Midbrain (tissue), 1 donor: Measurements from ENCODE around the gene CARD9.
"Not testable (repeated sequence)": the region's sequence is repeated elsewhere in the genome, so short reads cannot be mapped to it uniquely, and the experiment has no call there.

Source experiments
- DNase-seq: peaks from one replicate; lab custom pipeline; 2025; lab: John Stamatoyannopoulos, UW

CARD9 gene

DNA sequence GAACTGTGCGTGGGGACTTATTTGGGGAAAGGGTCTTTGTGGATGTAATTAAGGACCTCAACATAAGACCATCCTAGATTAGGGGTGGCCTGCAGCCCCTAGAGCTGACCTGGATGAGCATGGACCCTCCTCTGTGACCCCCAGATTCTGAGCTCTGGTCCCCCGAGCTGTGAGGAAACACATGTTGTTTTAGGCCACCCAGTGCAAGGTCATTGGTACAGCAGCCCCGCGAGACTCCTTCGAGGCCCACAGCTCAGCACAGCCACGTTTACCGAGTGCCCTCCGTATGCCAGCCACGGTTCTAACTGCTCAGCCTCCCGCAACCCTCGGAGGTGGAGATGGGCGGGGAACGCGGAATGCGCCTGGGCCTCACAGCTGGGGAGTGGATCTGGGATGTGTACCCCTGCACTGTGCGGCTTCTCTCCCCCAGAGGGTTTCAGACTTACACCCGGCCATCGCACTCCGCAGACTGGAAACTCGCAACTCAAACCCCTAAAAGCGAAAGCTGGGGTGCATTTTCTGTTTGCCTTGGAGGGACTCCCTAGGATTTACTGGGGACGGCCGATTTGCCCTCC is 50.6 kb downstream of the CARD9 start:
- no peak for DNase-seq

DNA sequence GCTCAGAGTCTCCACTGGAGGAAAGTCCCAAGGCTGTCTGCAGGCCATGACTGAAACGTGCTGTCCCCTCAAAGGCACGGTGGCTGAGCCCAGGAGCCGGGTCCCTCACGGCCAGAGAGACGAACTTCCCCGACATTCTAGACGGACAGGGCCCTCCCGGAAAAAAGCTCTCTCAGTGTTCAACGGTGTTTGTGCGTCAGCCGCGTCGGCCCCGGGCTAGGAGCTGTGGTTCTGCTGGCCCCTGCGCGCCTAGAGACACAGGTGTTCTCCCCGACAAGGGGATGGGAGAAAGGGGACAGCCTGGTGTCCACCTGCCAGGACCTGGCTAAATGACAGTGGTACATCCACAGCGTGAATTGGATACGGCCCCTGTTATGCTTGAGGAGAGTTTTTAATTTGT is 51.9 kb downstream of the CARD9 start:
- DNase-seq = no peak

DNA sequence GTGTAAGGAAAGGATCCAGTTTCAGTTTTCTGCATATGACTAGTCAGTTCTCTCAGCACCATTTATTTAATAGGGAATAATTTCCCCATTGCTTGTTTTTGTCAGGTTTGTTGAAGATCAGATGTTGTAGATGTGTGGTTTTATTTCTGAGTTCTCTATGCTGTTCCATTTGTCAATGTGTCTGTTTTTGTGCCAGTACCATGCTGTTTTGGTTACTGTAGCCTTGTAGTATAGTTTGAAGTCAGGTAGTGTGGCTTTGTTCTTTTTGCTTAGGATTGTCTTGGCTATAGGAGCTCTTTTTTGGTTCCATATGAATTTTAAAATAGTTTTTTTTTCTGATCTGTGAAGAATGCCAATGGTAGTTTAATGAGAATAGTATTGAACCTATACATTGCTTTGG is 52.5 kb downstream of the CARD9 start:
- not testable (repeated sequence) for DNase-seq

DNA sequence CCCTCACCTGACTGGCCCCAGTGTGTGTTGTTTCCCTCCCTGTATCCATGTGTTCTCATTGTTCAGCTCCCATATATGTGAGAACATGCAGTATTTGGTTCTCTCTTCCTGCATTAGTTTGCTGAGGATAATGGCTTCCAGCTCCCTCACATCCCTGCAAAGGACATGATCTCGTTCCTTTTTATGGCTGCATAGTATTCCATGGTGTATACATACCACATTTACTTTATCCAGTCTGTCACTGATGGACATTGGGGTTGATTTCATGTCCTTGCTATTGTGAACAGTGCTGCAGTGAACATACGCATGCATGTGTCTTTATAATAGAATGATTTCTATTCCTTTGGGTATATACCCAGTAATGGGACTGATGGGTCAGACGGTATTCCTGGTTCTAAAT is 53.5 kb downstream of the CARD9 start:
- DNase-seq = not testable (repeated sequence)

DNA sequence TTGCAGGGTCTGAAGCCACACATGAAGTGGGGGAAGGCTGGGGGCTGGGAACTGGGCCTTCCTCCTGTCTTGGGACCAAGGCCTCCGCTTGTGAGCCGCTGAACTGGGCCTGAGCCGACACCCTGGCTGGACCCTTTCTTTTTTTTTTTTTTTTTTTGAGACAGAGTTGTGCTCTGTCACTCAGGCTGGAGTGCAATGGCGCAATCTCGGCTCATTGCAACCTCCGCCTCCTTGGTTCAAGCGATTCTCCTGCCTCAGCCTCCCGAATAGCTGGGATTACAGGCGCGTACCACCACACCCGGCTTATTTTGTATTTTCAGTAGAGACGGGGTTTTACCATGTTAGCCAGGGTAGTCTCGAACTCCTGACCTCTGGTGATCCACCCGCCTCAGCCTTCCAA is 54.2 kb downstream of the CARD9 start:
- DNase-seq = not testable (repeated sequence)

DNA sequence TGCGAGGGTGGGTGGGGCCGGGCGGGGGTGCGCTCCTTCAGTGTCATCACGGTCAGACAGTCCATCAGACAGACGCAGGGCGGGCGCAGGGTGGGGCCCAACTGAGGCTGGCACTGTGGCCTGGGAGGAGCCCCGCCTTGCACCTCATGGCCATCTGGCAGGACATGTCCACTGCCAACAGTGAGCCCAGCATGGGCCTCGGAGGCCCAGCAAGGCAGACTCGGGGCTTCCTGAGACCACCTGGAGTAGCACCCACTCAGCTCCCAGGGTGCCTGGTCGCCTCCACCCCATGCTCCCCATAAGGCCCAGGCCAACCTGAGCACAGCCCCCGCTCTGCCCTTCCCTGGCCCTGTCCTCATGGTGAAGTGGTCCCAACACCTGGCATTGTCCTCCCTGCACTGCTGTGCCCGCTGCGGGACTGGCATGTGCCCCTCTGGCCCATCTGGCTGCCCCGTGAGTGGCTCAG is 54.7 kb downstream of the CARD9 start:
- no peak for DNase-seq

DNA sequence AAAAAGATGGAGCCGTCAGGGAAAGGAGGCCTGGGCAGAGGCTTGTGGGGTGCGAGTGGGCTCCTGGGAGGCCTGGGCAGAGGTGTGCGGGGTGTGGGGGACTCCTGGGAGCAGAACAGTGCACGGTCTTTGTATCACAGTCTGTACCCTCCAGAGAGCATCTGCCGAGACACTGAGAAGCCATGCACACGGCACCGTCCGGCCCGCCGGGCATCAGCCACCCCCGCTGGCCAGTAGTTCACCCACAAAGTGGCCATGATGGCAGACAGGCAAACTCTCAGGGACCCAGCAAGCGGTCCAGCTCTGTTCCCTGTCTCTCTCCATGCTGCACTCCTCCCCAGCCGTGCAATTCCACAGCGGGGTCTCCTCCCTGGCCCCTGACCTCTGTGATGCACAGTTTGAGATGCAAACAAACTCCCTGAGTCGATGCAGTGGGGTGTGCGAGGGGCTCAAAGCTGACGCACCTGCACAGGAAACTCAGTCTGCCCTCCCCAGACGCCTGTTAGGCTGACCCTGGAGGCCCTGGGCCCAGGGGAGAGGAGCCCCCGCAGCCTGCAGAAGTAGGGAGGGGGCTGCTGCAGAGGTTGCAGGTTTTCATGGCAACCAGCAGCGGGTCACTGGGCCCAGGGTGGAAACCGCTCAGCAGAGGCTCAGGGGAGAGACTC is 55.2 kb downstream of the CARD9 start:
- DNase-seq = no peak

DNA sequence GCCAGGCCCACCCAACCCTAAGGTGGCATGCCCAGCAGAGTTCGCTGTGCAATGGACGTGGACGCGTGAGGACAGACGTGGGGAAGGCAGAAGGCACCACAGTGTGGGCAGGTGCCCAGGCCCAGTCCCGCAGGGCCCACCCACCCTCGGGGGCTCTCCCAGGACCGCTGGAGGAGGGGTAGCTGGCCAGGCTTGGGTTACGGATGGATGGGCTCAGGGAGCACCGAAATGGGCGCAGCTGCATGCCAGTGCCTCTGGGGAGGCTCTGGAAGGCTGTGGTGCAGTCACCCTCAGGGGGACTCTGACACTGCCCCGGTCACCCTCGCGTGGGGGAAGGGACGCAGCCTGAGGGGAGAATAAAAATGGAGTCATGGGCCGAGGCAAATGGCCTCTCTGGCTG is 55.8 kb downstream of the CARD9 start:
- DNase-seq = no peak

DNA sequence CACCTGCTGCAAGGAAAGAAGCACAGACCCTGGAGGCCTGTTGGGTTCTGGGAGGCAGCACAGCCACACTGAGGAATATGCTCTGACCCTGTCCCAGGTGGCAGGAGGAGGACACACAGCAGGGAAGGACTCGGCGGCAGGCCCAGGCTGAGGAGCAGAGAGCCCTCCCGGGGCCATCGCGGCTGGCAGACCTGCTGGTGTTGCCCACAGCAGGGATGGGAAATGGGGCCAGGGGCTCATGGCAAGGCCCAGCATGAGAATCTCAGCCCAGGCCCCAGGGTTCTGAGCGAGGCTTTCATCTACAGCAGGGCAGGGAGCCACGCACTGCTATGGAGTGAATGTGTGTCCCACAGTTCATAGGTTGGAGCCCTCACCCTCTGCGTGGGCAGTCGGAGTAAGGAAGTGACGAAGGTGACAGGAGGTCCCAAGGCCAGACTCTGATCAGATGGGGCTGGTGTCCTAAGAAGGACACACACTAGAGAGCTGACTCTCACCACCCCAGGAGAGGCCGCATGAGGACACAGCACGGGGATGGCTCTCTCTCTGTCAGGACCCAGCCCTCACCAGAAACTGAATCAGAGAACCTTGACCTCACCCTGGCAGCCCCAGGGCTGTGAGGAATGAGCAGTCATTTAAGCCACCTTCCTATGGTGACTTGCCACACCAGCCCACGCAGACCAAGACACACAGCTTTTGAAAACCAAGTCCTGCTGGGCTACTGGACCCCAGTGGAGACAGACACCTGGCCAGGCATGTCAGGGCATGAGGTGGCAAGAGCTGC is 56.4 kb downstream of the CARD9 start:
- DNase-seq = no peak

DNA sequence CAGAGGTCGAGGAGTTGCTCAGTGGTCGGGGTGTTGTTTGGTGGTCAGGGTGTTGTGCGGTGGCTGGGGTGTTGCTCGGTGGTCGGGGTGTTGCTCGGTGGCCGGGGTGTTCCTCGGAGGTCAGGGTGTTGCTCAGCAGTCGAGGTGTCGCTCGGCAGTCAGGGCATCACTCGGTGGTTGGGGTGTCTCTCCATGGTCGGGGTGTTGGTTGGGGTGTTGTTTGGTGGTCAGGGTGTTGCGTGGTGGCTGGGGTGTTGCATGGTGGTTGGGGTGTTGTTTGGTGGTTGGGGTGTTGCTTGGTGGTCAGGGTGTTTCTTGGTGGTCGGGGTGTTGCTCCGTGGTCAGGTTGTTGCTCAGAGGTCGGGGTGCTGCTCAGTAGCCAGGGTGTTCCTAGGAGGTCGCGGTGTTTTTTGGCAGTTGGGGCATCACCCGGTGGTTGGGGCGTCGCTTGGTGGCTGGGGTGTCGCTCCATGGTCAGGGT is 57.2 kb downstream of the CARD9 start:
- DNase-seq = no peak

DNA sequence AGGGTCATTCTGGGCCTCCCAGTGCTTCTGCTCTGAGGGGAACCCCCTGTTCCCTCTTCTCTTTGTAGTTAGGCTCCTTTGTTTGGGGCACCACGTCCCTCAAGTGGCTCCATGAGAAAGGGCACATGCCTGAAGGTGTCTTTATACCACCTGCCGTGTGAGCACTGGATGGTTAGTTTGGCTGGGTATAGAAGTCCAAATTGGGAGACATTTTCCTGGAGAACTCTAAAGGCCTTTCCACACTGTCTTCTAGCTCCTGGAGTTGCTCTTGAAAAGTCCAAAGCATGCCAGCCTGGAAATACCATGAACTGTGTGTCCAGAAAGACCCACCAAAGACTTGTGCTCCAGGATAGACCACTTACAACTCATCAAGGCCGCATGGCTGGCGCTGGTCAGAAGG is 58.5 kb downstream of the CARD9 start:
- DNase-seq = no peak

DNA sequence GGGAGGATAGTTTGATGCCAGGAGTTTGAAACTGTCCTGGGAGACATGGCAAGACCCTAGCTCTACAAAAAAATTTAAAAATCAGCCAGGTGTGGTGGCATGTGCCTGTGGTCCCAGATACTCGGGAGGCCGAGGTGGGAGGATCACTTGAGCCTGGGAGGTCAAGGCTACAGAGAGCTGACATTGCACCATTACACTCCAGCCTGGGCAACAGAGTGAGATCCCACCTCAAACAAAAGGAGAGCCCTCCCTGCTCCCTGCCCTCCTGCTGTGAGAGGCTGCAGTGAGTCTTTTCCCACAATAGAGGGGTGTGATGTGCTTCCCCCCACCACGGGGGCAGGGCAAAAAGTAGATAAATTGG is 59.4 kb downstream of the CARD9 start:
- DNase-seq = no peak
